Liver (tissue), 3 donors: ENCODE results near the gene IMPG1.

Experiments used
- EGR1 ChIP-seq, 2 donors: IDR thresholded peaks; 2 replicates each; pipeline ENCODE4 v1.6.1; 2016 to 2018; ENCODE audit warnings: antibody characterized with exemption in 2 of 2, low read depth in 2 of 2
- FOXA1 ChIP-seq: IDR thresholded peaks from 2 replicates; pipeline ENCODE4 v1.6.1; 2016; ENCODE audit warnings: antibody characterized with exemption
- GABPA ChIP-seq, 2 donors: IDR thresholded peaks in 1 of 2; conservative IDR thresholded peaks in 1 of 2; 2 replicates each; pipeline ENCODE4 v1.6.1; 2016; ENCODE audit warnings: antibody characterized with exemption in 2 of 2, mild to moderate bottlenecking in 1 of 2, moderate library complexity in 1 of 2
- JUND ChIP-seq, 2 donors: IDR thresholded peaks; 2 replicates each; pipeline ENCODE4 v1.6.1; 2016; ENCODE audit warnings: antibody characterized with exemption in 2 of 2
- RAD21 ChIP-seq, 2 donors: IDR thresholded peaks; 2 replicates each; pipeline ENCODE4 v1.6.1; 2016; ENCODE audit warnings: antibody characterized with exemption in 2 of 2, mild to moderate bottlenecking in 2 of 2
- RXRA ChIP-seq, 2 donors: IDR thresholded peaks; 2 replicates each; pipeline ENCODE4 v1.6.1; 2017 to 2018; ENCODE audit warnings: antibody characterized with exemption in 2 of 2, mild to moderate bottlenecking in 1 of 2
- TAF1 ChIP-seq: conservative IDR thresholded peaks from 2 replicates; pipeline ENCODE4 v1.6.1; 2016; ENCODE audit warnings: antibody characterized with exemption, mild to moderate bottlenecking
- TF ChIP-seq, protein P1 (sequence below): fragments of 150-350 bp; IDR thresholded peaks from 2 replicates; pipeline ENCODE4 v1.5.1; 2017; ENCODE audit warnings: improper control_type of control experiment, low read depth, low read length; ENCODE audit not compliant: missing input control
- TF ChIP-seq, protein P2 (sequence below): IDR thresholded peaks from 2 replicates; pipeline ENCODE4 v1.6.1; 2016; ENCODE audit warnings: antibody characterized with exemption
- TF ChIP-seq, protein P3 (sequence below): IDR thresholded peaks from 2 replicates; pipeline ENCODE4 v1.6.1; 2016; ENCODE audit warnings: antibody characterized with exemption, mild to moderate bottlenecking
- TF ChIP-seq, protein P4 (sequence below): IDR thresholded peaks from 2 replicates; pipeline ENCODE4 v1.6.1; 2016; ENCODE audit warnings: antibody characterized with exemption
- donor health status: healthy.
- donor health status: healthy.

DNA sequence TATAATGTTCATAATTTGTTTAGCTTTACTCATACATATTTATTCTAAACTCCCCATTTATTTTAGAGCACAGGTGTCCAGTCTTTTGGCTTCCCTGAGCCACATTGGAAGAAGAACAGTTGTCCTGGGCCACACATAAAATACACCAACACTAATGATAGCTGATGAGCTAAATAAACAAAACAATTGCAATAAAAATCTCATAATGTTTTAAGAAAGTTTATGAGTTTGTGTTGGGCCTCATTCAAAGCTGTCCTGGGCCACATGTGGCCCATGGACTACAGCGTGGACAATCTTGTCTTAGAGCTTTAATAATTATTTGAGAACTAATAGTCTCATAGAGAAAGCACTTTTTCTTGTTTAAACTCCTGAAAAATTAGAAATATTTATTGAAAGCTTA is 192.2 kb downstream of the IMPG1 start:
- TF ChIP-seq, protein P1, sequence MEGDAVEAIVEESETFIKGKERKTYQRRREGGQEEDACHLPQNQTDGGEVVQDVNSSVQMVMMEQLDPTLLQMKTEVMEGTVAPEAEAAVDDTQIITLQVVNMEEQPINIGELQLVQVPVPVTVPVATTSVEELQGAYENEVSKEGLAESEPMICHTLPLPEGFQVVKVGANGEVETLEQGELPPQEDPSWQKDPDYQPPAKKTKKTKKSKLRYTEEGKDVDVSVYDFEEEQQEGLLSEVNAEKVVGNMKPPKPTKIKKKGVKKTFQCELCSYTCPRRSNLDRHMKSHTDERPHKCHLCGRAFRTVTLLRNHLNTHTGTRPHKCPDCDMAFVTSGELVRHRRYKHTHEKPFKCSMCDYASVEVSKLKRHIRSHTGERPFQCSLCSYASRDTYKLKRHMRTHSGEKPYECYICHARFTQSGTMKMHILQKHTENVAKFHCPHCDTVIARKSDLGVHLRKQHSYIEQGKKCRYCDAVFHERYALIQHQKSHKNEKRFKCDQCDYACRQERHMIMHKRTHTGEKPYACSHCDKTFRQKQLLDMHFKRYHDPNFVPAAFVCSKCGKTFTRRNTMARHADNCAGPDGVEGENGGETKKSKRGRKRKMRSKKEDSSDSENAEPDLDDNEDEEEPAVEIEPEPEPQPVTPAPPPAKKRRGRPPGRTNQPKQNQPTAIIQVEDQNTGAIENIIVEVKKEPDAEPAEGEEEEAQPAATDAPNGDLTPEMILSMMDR = no peak
- TF ChIP-seq, protein P2, sequence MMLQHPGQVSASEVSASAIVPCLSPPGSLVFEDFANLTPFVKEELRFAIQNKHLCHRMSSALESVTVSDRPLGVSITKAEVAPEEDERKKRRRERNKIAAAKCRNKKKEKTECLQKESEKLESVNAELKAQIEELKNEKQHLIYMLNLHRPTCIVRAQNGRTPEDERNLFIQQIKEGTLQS = no peak
- TF ChIP-seq, protein P3, sequence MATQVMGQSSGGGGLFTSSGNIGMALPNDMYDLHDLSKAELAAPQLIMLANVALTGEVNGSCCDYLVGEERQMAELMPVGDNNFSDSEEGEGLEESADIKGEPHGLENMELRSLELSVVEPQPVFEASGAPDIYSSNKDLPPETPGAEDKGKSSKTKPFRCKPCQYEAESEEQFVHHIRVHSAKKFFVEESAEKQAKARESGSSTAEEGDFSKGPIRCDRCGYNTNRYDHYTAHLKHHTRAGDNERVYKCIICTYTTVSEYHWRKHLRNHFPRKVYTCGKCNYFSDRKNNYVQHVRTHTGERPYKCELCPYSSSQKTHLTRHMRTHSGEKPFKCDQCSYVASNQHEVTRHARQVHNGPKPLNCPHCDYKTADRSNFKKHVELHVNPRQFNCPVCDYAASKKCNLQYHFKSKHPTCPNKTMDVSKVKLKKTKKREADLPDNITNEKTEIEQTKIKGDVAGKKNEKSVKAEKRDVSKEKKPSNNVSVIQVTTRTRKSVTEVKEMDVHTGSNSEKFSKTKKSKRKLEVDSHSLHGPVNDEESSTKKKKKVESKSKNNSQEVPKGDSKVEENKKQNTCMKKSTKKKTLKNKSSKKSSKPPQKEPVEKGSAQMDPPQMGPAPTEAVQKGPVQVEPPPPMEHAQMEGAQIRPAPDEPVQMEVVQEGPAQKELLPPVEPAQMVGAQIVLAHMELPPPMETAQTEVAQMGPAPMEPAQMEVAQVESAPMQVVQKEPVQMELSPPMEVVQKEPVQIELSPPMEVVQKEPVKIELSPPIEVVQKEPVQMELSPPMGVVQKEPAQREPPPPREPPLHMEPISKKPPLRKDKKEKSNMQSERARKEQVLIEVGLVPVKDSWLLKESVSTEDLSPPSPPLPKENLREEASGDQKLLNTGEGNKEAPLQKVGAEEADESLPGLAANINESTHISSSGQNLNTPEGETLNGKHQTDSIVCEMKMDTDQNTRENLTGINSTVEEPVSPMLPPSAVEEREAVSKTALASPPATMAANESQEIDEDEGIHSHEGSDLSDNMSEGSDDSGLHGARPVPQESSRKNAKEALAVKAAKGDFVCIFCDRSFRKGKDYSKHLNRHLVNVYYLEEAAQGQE = no peak
- TF ChIP-seq JUND (IDR thresholded peaks at IDR 0.05) (no peak), FOXA1 (no peak), RXRA (IDR thresholded peaks at IDR 0.05) (no peak), TAF1 (no peak), EGR1 (IDR thresholded peaks at IDR 0.05; ENCODE audit: low read depth in 2 of 2) (no peak), GABPA (IDR thresholded peaks at IDR 0.05 in 1 of 2, conservative IDR thresholded peaks at IDR 0.05 in 1 of 2) (no peak), RAD21 (IDR thresholded peaks at IDR 0.05) (no peak)
- TF ChIP-seq, protein P4, sequence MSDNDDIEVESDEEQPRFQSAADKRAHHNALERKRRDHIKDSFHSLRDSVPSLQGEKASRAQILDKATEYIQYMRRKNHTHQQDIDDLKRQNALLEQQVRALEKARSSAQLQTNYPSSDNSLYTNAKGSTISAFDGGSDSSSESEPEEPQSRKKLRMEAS = no peak
